MM.1S (cell line): ENCODE data around the gene RHBDL1.

Experiments
- DNase-seq: peaks from one replicate; pipeline ENCODE4 v3.0.0-alpha.2; 2015
- H2AFZ ChIP-seq: fragments of 300-600 bp; sonication (generic); 2 replicates; pipeline ENCODE4 v1.6.0; 2016; ENCODE audit warnings: antibody characterized with exemption, low read length
- H3F3A ChIP-seq: fragments of 300-600 bp; sonication (generic); 2 replicates; pipeline ENCODE4 v1.6.1; 2016; ENCODE audit warnings: mild to moderate bottlenecking, antibody characterized with exemption, low read length, moderate library complexity, mixed read lengths; ENCODE audit not compliant: insufficient read depth
- H3K27ac ChIP-seq: fragments of 300-600 bp; sonication (generic); 2 replicates; pipeline ENCODE4 v1.5.1; 2016; ENCODE audit warnings: mild to moderate bottlenecking, low read length
- H3K27me3 ChIP-seq: fragments of 300-600 bp; sonication (generic); replicated peaks from 2 replicates; pipeline ENCODE4 v1.6.0; 2016; ENCODE audit warnings: low read length; ENCODE audit not compliant: insufficient read depth
- H3K36me3 ChIP-seq: fragments of 300-600 bp; sonication (generic); replicated peaks from 2 replicates; pipeline ENCODE4 v1.6.1; 2016; ENCODE audit warnings: mild to moderate bottlenecking, low read length, mixed read lengths; ENCODE audit not compliant: insufficient read depth
- H3K4me1 ChIP-seq: fragments of 300-600 bp; sonication (generic); 2 replicates; pipeline ENCODE4 v1.6.1; 2016; ENCODE audit warnings: low read length, mixed read lengths
- H3K4me2 ChIP-seq: fragments of 300-600 bp; sonication (generic); 2 replicates; pipeline ENCODE4 v1.6.0; 2016; ENCODE audit warnings: low read depth, low read length
- H3K4me3 ChIP-seq: fragments of 300-600 bp; sonication (generic); 2 replicates; pipeline ENCODE4 v1.5.1; 2016; ENCODE audit warnings: low read length, mixed read lengths
- H3K79me2 ChIP-seq: fragments of 300-600 bp; sonication (generic); 2 replicates; pipeline ENCODE4 v1.6.1; 2016; ENCODE audit warnings: mixed run types, low read length, mixed read lengths
- H3K9ac ChIP-seq: fragments of 300-600 bp; sonication (generic); 2 replicates; pipeline ENCODE4 v1.6.1; 2016; ENCODE audit warnings: low read length, mixed read lengths
- H3K9me2 ChIP-seq: fragments of 300-600 bp; sonication (generic); replicated peaks from 2 replicates; pipeline ENCODE4 v1.6.1; 2016; ENCODE audit warnings: mild to moderate bottlenecking, low read length, mixed read lengths; ENCODE audit not compliant: insufficient read depth
- H3K9me3 ChIP-seq: fragments of 300-600 bp; sonication (generic); replicated peaks from 2 replicates; pipeline ENCODE4 v1.6.1; 2016; ENCODE audit warnings: mild to moderate bottlenecking, low read length, mixed read lengths; ENCODE audit not compliant: insufficient read depth
- H4K20me1 ChIP-seq: fragments of 300-600 bp; sonication (generic); 2 replicates; pipeline ENCODE4 v1.6.1; 2016; ENCODE audit warnings: mild to moderate bottlenecking, low read length, moderate library complexity, mixed read lengths; ENCODE audit not compliant: insufficient read depth
- EZH2 ChIP-seq: fragments of 300-600 bp; sonication (generic); optimal IDR thresholded peaks from 2 replicates; pipeline ENCODE3; 2017; ENCODE audit warnings: low read depth, mild to moderate bottlenecking, antibody characterized with exemption, low read length, mixed read lengths
- EZH2phosphoT487 ChIP-seq: fragments of 300-600 bp; sonication (generic); IDR thresholded peaks from 2 replicates; pipeline ENCODE4 v1.6.1; 2018; ENCODE audit warnings: antibody characterized with exemption, low read length
- TF ChIP-seq, protein P1 (sequence below): fragments of 300-600 bp; sonication (generic); IDR thresholded peaks from 2 replicates; pipeline ENCODE4 v1.5.1; 2016; ENCODE audit warnings: antibody characterized with exemption, low read length, mixed read lengths

RHBDL1 gene

DNA sequence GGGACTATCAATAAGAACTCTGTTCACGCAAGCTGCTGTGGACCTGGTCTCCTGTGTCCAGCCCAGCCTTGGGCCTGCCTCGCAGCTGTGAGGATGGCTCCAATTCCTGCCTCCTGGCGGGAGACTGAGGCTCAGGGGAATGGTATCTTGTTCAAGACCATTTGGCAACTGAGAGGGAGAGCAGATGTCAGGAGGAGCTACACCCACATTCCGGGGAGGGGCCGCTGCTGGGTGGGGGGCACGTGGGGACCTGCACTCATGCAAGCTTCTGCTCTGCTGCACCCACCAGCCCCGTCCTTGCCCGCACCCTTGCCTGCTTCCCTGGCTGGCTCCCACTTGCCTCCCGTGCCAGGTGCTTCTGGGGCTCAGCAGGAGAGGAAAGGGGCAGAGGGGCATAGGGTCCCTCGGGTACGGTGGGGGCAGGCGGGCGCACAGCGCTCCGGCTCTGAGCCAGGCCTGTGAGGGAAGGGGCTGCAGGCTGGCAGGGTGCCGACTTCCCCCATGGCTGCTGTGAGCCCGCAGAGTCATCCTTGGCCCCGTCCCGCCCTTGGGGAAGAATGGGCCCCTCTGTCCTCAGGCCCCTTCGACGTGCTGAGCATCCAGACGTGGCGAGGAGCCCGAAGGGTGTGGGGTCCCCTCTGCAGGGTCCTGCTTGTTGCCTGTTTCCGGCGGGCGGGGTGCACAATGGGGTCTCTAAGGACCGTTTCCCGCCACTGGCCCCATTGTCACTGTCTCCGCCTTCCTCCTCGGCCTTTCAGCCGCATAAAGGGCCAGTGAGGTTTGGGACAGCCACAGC, 42.2 kb downstream of the RHBDL1 start:
- Histone ChIP-seq H3K9me3 (no peaks in the 10 kb centered on the region), H2AFZ (no peak overlapping the region), H4K20me1 (no peaks in the 10 kb centered on the region), H3K9ac (no peak overlapping the region), H3K27me3 (peaks cover 25% of the 10 kb centered on the region), H3K36me3 (no peaks in the 10 kb centered on the region), H3F3A (peaks cover 10% of the 10 kb centered on the region; the same call in 1 of the 2 replicates), H3K4me2 (no peak overlapping the region), H3K4me1 (peaks cover 16% of the 10 kb centered on the region; the same call in 1 of the 2 replicates), H3K4me3 (no peak overlapping the region), H3K79me2 (peaks cover 9% of the 10 kb centered on the region; the same call in 1 of the 2 replicates), H3K9me2 (no peaks in the 10 kb centered on the region), H3K27ac (no peak overlapping the region)
- TF ChIP-seq, protein P1, sequence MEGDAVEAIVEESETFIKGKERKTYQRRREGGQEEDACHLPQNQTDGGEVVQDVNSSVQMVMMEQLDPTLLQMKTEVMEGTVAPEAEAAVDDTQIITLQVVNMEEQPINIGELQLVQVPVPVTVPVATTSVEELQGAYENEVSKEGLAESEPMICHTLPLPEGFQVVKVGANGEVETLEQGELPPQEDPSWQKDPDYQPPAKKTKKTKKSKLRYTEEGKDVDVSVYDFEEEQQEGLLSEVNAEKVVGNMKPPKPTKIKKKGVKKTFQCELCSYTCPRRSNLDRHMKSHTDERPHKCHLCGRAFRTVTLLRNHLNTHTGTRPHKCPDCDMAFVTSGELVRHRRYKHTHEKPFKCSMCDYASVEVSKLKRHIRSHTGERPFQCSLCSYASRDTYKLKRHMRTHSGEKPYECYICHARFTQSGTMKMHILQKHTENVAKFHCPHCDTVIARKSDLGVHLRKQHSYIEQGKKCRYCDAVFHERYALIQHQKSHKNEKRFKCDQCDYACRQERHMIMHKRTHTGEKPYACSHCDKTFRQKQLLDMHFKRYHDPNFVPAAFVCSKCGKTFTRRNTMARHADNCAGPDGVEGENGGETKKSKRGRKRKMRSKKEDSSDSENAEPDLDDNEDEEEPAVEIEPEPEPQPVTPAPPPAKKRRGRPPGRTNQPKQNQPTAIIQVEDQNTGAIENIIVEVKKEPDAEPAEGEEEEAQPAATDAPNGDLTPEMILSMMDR: no peak
- no peak for TF ChIP-seq EZH2phosphoT487
- no peak for TF ChIP-seq EZH2
- no peak for DNase-seq

DNA sequence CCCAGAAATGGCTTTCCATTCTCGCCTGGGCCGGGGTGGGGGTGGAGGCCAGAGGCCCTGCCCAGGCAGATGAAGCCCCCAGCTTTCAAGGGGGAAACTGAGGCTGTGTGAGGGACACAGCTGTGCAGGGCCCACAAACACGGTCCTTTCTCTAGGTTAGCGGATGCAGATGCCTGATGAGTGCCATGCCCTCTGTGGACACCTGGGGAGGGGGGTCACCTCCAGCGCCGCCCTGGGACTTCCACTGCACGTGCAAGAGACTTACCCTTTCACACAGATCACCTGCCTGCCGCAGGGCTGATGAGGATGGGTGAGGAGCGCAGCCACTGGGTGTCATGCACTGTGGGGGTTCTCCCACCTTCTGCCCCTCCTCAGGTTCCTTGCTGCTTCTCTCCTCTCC, 42.9 kb downstream of the RHBDL1 start:
- peaks cover 25% of the 10 kb centered on the region for H3K27me3 ChIP-seq
- no peak overlapping the region for H2AFZ ChIP-seq
- H3K27ac ChIP-seq: no peak overlapping the region
- H3K4me2 ChIP-seq: no peak overlapping the region
- H3K9me2 ChIP-seq: no peaks in the 10 kb centered on the region
- H3K4me1 ChIP-seq: peaks cover 16% of the 10 kb centered on the region; the same call in 1 of the 2 replicates
- DNase-seq: no peak
- no peaks in the 10 kb centered on the region for H3K9me3 ChIP-seq
- peaks cover 9% of the 10 kb centered on the region; the same call in 1 of the 2 replicates for H3K79me2 ChIP-seq
- H3K36me3 ChIP-seq: no peaks in the 10 kb centered on the region
- peaks cover 10% of the 10 kb centered on the region; the same call in 1 of the 2 replicates for H3F3A ChIP-seq
- H3K4me3 ChIP-seq: no peak overlapping the region
- no peaks in the 10 kb centered on the region for H4K20me1 ChIP-seq
- no peak overlapping the region for H3K9ac ChIP-seq
- TF ChIP-seq, protein P1: no peak
- TF ChIP-seq EZH2phosphoT487: no peak
- no peak for TF ChIP-seq EZH2

DNA sequence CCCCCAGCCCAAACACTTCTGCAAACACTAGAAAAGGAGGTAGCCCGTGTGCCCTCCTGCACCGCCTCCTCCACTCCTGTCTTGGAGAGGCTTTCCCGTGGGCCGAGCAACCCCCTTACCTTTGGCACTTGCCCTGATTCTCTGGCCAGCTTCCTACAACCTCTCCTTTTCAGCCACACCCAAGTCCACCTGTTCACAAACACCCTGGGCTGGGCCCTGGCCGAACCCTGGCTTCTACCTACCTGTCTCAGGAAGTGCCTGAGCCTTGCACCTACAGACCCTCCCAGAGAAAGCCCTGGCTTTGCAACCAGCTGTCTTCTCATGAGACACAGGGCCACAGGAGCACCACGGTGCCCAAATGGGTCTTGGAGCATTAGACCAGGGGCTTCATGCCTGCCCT, 43.5 kb downstream of the RHBDL1 start:
- Histone ChIP-seq H3K9ac (no peak overlapping the region), H3K9me2 (no peaks in the 10 kb centered on the region), H3K27ac (no peak overlapping the region), H3K9me3 (no peaks in the 10 kb centered on the region), H3K4me2 (no peak overlapping the region), H4K20me1 (no peaks in the 10 kb centered on the region), H3K27me3 (peaks cover 25% of the 10 kb centered on the region), H2AFZ (no peak overlapping the region), H3K79me2 (peaks cover 9% of the 10 kb centered on the region; the same call in 1 of the 2 replicates), H3F3A (peaks cover 10% of the 10 kb centered on the region; the same call in 1 of the 2 replicates), H3K4me3 (no peak overlapping the region), H3K36me3 (no peaks in the 10 kb centered on the region), H3K4me1 (peaks cover 16% of the 10 kb centered on the region; the same call in 1 of the 2 replicates)
- TF ChIP-seq EZH2phosphoT487 (no peak), EZH2 (no peak)
- TF ChIP-seq, protein P1: no peak
- no peak for DNase-seq
